NAMALWA (cell line): Measurements from ENCODE around the gene MYH10.

Source experiments
- DNase-seq: peaks from one replicate; pipeline ENCODE4 v3.0.0-alpha.2; 2015; ENCODE audit warnings: low spot score

Gene MYH10

GRCh38 chr17:8473451-8474192 lies 156.9 kb downstream of the MYH10 start:
- DNase-seq: no peak

DNA sequence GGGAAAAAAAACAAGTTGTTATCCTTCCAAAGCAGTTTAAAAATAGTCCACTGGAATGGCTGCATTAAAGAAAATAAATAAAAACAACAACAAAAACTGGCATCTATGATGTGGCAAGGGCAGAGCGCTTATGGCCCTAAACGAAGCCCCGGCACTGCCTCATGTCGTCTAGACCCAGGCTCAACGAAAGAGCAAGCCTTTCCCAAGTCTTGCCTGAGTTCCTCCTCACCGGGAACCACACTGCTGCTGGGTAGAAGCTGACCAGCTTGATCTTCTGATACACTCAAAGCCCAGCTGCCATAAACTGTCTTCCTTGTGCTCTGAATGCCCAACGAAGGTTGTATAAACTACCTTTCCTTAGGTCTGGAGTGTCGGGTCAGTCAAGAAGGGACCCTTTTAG lies 157.9 kb downstream of the MYH10 start:
- no peak for DNase-seq

GRCh38 chr17:8470447-8471047 lies 160.0 kb downstream of the MYH10 start:
- DNase-seq: no peak

DNA sequence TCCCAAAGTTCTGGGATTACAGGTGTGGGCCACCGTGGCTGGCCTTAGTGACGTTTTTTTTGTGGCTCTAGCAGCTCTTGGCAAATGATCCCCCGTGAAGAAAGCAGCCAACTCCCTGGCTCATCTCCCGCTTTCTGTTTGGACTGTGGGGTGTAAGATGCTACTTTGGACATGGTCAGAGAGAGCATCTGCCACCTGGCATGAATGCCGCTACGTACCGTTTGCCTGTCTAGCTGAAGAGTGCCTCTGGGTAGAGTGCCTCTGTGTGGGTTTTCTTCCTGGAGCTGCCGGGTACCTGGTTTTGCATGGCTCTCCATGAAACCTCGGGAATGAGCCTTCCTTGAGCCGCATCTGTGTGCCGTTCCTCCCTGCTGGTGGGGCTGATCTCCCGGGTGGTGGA lies 160.6 kb downstream of the MYH10 start:
- DNase-seq: no peak

DNA sequence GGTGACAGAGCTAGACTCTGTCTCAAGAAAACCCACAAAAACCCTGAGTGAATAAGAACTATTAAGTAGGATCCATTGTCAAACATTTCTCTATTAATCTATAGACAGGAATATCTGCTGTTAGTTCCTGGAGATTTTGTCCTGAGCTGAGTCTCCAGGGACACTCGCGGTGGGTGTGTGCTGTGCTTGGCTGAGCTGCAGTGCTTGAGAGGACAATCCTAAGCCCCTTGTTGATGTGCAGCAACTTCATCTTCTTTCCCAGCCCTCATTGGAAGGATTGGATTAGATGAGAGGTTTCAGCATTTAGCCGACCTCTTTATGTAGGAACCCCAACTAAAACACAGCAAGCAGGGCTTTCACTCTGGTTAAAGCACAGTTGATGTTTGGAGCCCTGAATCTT lies 161.5 kb downstream of the MYH10 start:
- no peak for DNase-seq

- DNase-seq: no peak
Measured at GRCh38 chr17:8468127-8468526, 162.4 kb downstream of the MYH10 start.

DNA sequence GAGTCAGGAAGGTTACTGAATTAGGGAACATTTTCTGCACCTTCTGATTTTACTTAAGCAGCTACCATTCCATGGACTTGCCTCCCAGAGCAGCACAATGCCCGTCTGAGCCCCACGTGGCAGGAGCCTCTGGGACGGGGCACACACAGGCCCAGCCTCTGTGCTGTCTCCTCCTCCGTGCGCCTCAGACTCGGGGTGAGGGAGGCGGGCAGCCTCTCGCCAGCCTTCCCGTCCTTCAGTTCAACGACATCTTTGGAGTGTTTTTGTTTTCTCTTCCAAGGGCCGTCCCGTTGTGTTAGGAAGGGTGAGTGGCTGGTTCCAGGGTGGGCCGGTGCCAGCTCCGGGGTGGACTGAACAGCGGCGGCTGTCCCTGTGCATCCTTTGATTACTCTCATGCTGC lies 163.0 kb downstream of the MYH10 start:
- no peak for DNase-seq

- DNase-seq: no peak
Measured at GRCh38 chr17:8466873-8467272, 163.7 kb downstream of the MYH10 start.

- no peak for DNase-seq
Measured at GRCh38 chr17:8466456-8466855, 164.1 kb downstream of the MYH10 start.

DNA sequence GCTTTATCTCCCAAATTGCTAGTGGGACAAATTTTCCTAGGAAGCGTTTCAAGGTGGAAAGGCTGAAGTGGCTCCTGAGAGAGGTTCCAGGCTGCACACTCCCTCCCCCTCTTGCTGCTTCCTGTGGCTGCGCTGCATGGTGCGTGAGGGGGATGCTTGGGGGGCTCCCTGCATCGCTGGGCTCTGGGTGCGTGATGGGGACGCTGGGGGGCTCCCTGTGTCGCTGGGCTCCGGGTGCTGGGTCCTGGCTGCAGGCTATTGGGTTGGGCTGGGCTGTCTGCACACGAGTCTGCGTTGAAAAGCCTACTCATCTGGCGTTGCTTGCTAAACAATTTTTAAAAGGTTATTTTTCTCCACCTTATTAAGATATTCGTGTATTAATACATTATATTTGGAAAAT lies 164.8 kb downstream of the MYH10 start:
- no peak for DNase-seq

- no peak for DNase-seq
Measured at GRCh38 chr17:8465356-8465755, 165.2 kb downstream of the MYH10 start.

DNA sequence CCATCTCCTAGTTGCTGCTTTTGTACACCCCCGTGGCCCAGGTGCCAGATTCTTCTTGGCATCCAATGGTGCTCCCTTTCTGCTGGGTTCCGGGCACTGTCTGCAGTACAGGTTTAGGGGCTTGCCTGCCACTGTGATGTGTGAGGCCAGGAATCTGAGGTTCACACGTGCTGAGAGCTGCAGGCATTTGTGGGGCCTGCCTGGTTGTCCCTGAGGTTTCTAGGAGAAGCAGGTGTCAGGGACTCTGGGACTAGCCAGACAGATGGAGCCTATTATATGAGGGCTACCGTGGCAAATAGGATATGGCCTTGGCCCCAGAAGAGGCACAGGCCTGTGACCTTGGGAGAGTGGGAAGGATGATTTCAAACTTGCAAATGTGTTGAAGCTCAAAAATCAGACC lies 165.6 kb downstream of the MYH10 start:
- DNase-seq: no peak

DNA sequence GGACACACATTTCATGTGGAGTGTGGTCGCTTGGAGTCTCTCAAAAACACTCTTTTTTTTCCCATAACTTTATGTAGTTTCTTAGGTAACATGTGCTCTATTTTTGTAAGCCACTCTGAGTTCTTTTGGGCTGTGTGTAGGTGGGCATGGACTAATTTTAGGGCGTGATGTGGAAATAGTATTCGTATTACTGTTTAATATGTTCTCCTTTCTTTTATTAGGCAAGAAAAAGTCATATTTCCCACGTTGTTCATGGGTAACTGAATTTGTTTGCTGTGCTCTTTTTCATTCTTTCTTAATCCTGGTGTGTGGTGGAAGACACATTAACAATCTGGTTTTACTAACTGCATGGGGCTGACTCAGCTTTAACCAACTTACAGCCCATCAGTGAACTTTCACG lies 167.4 kb downstream of the MYH10 start:
- DNase-seq: no peak

GRCh38 chr17:8462564-8462963 lies 168.0 kb downstream of the MYH10 start:
- DNase-seq: no peak

DNA sequence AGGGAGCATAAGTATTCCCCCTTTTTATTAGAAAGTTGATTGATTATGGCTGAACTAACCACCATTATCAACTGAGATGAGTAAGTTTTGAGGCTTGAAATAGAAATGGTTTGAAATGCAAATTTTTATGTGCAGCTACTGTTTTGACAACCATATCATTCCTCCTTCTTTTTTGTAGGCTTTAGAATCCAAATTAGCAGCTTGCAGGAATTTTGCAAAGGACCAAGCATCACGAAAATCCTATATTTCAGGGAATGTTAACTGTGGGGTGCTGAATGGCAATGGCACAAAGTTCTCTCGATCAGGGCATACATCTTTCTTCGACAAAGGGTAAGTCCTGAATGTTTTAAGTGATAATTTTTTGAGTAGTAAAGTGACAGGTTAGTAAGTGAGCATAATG lies 170.7 kb downstream of the MYH10 start:
- DNase-seq: no peak

GRCh38 chr17:8459107-8459506 lies 171.4 kb downstream of the MYH10 start:
- no peak for DNase-seq

- DNase-seq: no peak
Measured at GRCh38 chr17:8458128-8458527, 172.4 kb downstream of the MYH10 start.

- DNase-seq: no peak
Measured at GRCh38 chr17:8455665-8456209, 174.8 kb downstream of the MYH10 start.

DNA sequence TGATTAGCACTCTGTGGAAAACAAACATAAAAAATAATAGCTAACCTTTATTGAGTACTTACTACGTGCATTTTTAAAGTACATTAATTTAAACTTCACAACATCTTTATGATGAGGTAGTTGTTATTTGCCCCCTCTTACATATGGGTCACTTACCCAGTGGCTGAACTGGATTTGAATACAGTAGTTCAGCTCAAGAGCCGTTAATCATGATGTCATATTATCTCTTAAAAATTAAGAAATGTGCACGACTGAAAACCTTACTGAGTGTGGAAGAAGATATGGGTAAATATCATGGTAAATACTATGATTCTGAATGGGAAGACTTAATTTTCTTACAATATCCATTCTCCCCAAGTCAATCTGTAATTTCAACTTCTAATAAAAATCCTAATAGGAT lies 177.2 kb downstream of the MYH10 start:
- DNase-seq: no peak

- no peak for DNase-seq
Measured at GRCh38 chr17:8451933-8452614, 178.5 kb downstream of the MYH10 start.

DNA sequence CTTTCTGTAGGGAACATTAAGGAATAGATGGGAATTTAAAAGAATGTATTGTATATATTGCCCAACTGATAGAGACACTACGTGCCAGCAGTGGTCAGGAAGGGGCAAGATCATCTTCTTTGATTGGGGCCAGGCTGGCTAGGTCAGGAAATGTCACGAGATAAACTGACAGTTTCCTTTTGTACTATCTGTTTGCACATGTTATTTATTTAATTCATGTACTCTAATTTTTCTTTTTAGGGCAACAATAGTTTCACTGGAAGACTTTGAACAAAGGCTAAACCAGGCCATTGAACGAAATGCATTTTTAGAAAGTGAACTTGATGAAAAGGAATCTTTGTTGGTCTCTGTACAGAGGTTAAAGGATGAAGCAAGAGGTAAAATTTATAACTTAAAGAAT lies 182.2 kb downstream of the MYH10 start:
- no peak for DNase-seq

- no peak for DNase-seq
Measured at GRCh38 chr17:8447799-8448198, 182.7 kb downstream of the MYH10 start.

GRCh38 chr17:8445536-8445935 lies 185.0 kb downstream of the MYH10 start:
- DNase-seq: no peak
